Measurements from ENCODE around the gene TGFA. TPM values are rescaled to one million over a fixed set of nuclear protein-coding genes. Genes with fewer than 3 reads are reported as not detected.

TGFA gene
- total and polyA plus RNA-seq, 8 donors = 0.89 to 16.0 (median 3.7) TPM; not detected in 1

GRCh38 chr2:70518557-70518956 is 35.1 kb downstream of the TGFA start:
- H3K27me3 ChIP-seq = no peaks in the 10 kb centered on the region
- no peak overlapping the region for H3K27ac ChIP-seq
- no peaks in the 10 kb centered on the region for H3K36me3 ChIP-seq
- WGBS, 5 donors = 100% methylated on average over 1 of the region's 1 CpG
- intact Hi-C loops (cut with DNase I; ENCODE audit: low total_unique reads) = no loop called here
- TF ChIP-seq CTCF (IDR thresholded peaks at IDR 0.05) (no peak), POLR2A (IDR thresholded peaks at IDR 0.05) (no peak), POLR2AphosphoS5 (IDR thresholded peaks at IDR 0.05) (no peak), EP300 (IDR thresholded peaks at IDR 0.05) (no peak)
- no peak for DNase-seq
- no peaks in the 10 kb centered on the region for H3K9me3 ChIP-seq
- no peak overlapping the region for H3K4me3 ChIP-seq
- H3K4me1 ChIP-seq = peaks cover 0 to 32% (median 13%) of the 10 kb centered on the region in 4 donors

- intact Hi-C loops (cut with DNase I; ENCODE audit: low total_unique reads) = no loop called here
- Histone ChIP-seq H3K4me1 (peaks cover 0 to 28% (median 13%) of the 10 kb centered on the region in 4 donors), H3K36me3 (no peaks in the 10 kb centered on the region), H3K9me3 (no peaks in the 10 kb centered on the region), H3K27me3 (no peaks in the 10 kb centered on the region), H3K4me3 (no peak overlapping the region), H3K27ac (no peak overlapping the region)
- WGBS, 5 donors = 65 to 88% (median 85%) methylated on average over 5 to 7 of the region's 7 CpGs
- TF ChIP-seq POLR2AphosphoS5 (IDR thresholded peaks at IDR 0.05) (no peak), EP300 (IDR thresholded peaks at IDR 0.05) (no peak), CTCF (IDR thresholded peaks at IDR 0.05) (no peak), POLR2A (IDR thresholded peaks at IDR 0.05) (no peak)
- DNase-seq = no peak
These were observed 35.8 kb downstream of the TGFA start for GRCh38 chr2:70517804-70518203.

GRCh38 chr2:70516596-70516995 is 37.0 kb downstream of the TGFA start:
- intact Hi-C loops (cut with DNase I; ENCODE audit: low total_unique reads) = no loop called here
- TF ChIP-seq POLR2A (IDR thresholded peaks at IDR 0.05) = no peak
- TF ChIP-seq EP300 (IDR thresholded peaks at IDR 0.05) = no peak
- TF ChIP-seq POLR2AphosphoS5 (IDR thresholded peaks at IDR 0.05) = no peak
- TF ChIP-seq CTCF (IDR thresholded peaks at IDR 0.05) = no peak
- no peaks in the 10 kb centered on the region for H3K27me3 ChIP-seq
- no peak for DNase-seq
- H3K4me3 ChIP-seq = no peak overlapping the region
- H3K27ac ChIP-seq = peak overlapping the region in 2 of 5 donors; percentile 8 to 67
- no peaks in the 10 kb centered on the region for H3K36me3 ChIP-seq
- no peaks in the 10 kb centered on the region for H3K9me3 ChIP-seq
- 61 to 81% (median 69%) methylated on average over 5 of the region's 5 CpGs for WGBS, 5 donors
- H3K4me1 ChIP-seq = peaks cover 0 to 28% (median 13%) of the 10 kb centered on the region in 4 donors

GRCh38 chr2:70515938-70516337 is 37.7 kb downstream of the TGFA start:
- Histone ChIP-seq H3K27me3 (no peaks in the 10 kb centered on the region), H3K4me3 (no peak overlapping the region), H3K4me1 (peaks cover 0 to 24% (median 11%) of the 10 kb centered on the region in 4 donors), H3K27ac (peak overlapping the region in 2 of 5 donors; percentile 8 to 67), H3K36me3 (no peaks in the 10 kb centered on the region), H3K9me3 (no peaks in the 10 kb centered on the region)
- TF ChIP-seq POLR2AphosphoS5 (IDR thresholded peaks at IDR 0.05) (no peak), CTCF (IDR thresholded peaks at IDR 0.05) (no peak), EP300 (IDR thresholded peaks at IDR 0.05) (no peak), POLR2A (IDR thresholded peaks at IDR 0.05) (no peak)
- no peak for DNase-seq
- 43 to 59% (median 51%) methylated on average over 4 of the region's 4 CpGs for WGBS, 5 donors
- intact Hi-C loops (cut with DNase I; ENCODE audit: low total_unique reads) = no loop called here
